SU-DHL-6 (cell line): ENCODE data around the gene PMF1.

ENCODE experiments used
- H2AFZ ChIP-seq: fragments of 200-600 bp; sonication (generic); 2 replicates; pipeline ENCODE4 v1.6.1; 2014; ENCODE audit warnings: low read depth, mild to moderate bottlenecking, moderate library complexity, mixed read lengths, antibody characterized with exemption, low read length; ENCODE audit not compliant: severe bottlenecking
- H3F3A ChIP-seq: fragments of 200-600 bp; shearing (Covaris generic); 2 replicates; pipeline ENCODE4 v1.6.0; 2016; ENCODE audit warnings: antibody characterized with exemption, mild to moderate bottlenecking; ENCODE audit not compliant: insufficient read depth
- H3K27ac ChIP-seq: fragments of 200-600 bp; sonication (generic); 2 replicates; pipeline ENCODE4 v1.5.1; 2016; ENCODE audit warnings: low read depth, mild to moderate bottlenecking, low read length, moderate library complexity, mixed read lengths
- H3K27me3 ChIP-seq: fragments of 200-600 bp; sonication (generic), shearing (Covaris generic); 2 replicates; pipeline ENCODE4 v1.6.0; 2014; ENCODE audit warnings: mild to moderate bottlenecking, low read length
- H3K36me3 ChIP-seq: fragments of 200-600 bp; sonication (generic); 2 replicates; pipeline ENCODE4 v1.6.1; 2014; ENCODE audit warnings: mild to moderate bottlenecking, low read length, mixed read lengths
- H3K4me2 ChIP-seq: fragments of 300-600, 200-600 bp; shearing (Covaris generic), sonication (generic); 2 replicates; pipeline ENCODE4 v1.6.0; 2014; ENCODE audit warnings: low read length, low read depth, mild to moderate bottlenecking; ENCODE audit not compliant: poor library complexity, severe bottlenecking
- H3K4me3 ChIP-seq: fragments of 200-600 bp; sonication (generic); 2 replicates; pipeline ENCODE4 v1.5.1; 2014; ENCODE audit warnings: antibody characterized with exemption, low read length, mild to moderate bottlenecking, mixed read lengths; ENCODE audit not compliant: insufficient read depth, poor library complexity, severe bottlenecking
- H3K79me2 ChIP-seq: fragments of 200-600 bp; sonication (generic); 2 replicates; pipeline ENCODE4 v1.6.1; 2014; ENCODE audit warnings: mild to moderate bottlenecking, low read length, moderate library complexity; ENCODE audit not compliant: insufficient read depth
- H3K9ac ChIP-seq: fragments of 200-600 bp; sonication (generic); 2 replicates; pipeline ENCODE4 v1.7.0; 2014; ENCODE audit warnings: mild to moderate bottlenecking, low read length
- H3K9me2 ChIP-seq: fragments of 200-600 bp; sonication (generic); replicated peaks from 2 replicates; pipeline ENCODE4 v1.6.1; 2014; ENCODE audit warnings: low read length; ENCODE audit not compliant: insufficient read depth
- H3K9me3 ChIP-seq: fragments of 200-600 bp; sonication (generic); 2 replicates; pipeline ENCODE4 v1.6.1; 2014; ENCODE audit warnings: low read length, mixed read lengths; ENCODE audit not compliant: insufficient read depth
- H4K20me1 ChIP-seq: fragments of 200-600 bp; sonication (generic); 2 replicates; pipeline ENCODE4 v1.6.1; 2014; ENCODE audit warnings: low read depth, mild to moderate bottlenecking, antibody characterized with exemption, low read length, moderate library complexity, mixed read lengths
- EZH2phosphoT487 ChIP-seq: fragments of 200-600 bp; sonication (generic), shearing (Covaris generic); conservative IDR thresholded peaks from 2 replicates; pipeline ENCODE4 v1.6.1; 2018; ENCODE audit warnings: mild to moderate bottlenecking, antibody characterized with exemption, low read length, moderate library complexity, mixed read lengths
- TF ChIP-seq, protein P1 (sequence below): fragments of 200-600 bp; sonication (generic); IDR thresholded peaks from one replicate; pipeline ENCODE4 v1.5.1; 2017; ENCODE audit warnings: antibody characterized with exemption, mild to moderate bottlenecking, low read length, moderate library complexity; ENCODE audit not compliant: insufficient read depth, poor library complexity, severe bottlenecking

The PMF1 gene

GRCh38 chr1:156283521-156283920 lies 70.7 kb downstream of the PMF1 start:
- H3K79me2 ChIP-seq, result peaks cover 38% of the 10 kb centered on the region
- no peak for TF ChIP-seq EZH2phosphoT487
- TF ChIP-seq, protein P1, sequence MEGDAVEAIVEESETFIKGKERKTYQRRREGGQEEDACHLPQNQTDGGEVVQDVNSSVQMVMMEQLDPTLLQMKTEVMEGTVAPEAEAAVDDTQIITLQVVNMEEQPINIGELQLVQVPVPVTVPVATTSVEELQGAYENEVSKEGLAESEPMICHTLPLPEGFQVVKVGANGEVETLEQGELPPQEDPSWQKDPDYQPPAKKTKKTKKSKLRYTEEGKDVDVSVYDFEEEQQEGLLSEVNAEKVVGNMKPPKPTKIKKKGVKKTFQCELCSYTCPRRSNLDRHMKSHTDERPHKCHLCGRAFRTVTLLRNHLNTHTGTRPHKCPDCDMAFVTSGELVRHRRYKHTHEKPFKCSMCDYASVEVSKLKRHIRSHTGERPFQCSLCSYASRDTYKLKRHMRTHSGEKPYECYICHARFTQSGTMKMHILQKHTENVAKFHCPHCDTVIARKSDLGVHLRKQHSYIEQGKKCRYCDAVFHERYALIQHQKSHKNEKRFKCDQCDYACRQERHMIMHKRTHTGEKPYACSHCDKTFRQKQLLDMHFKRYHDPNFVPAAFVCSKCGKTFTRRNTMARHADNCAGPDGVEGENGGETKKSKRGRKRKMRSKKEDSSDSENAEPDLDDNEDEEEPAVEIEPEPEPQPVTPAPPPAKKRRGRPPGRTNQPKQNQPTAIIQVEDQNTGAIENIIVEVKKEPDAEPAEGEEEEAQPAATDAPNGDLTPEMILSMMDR, result no peak
- peak overlapping the region; percentile 72 for H2AFZ ChIP-seq
- no peaks in the 10 kb centered on the region for H3K9me2 ChIP-seq
- H3F3A ChIP-seq, result 0 out of 2 replicates have a peak, but pooled peaks cover 4% of the 10 kb centered on the region
- H3K9ac ChIP-seq, result peak overlapping the region; percentile 90
- H3K4me3 ChIP-seq, result peak overlapping the region; percentile 99
- H3K36me3 ChIP-seq, result 0 out of 2 replicates have a peak, but pooled peaks cover 3% of the 10 kb centered on the region
- H3K9me3 ChIP-seq, result no peaks in the 10 kb centered on the region
- peak overlapping the region; percentile 88 for H3K4me2 ChIP-seq
- no peaks in the 10 kb centered on the region for H3K27me3 ChIP-seq
- H4K20me1 ChIP-seq, result no peaks in the 10 kb centered on the region
- H3K27ac ChIP-seq, result peak overlapping the region; percentile 52

GRCh38 chr1:156284112-156284511 lies 71.3 kb downstream of the PMF1 start, which contains the start of gene TMEM79:
Gene TMEM79 (plus strand): TSS chr1:156284325. CDS start chr1:156285227, 902 bp downstream.
- 0 out of 2 replicates have a peak, but pooled peaks cover 4% of the 10 kb centered on the region for H3F3A ChIP-seq
- H3K4me2 ChIP-seq, result peak within 1 kb of the TSS; percentile 88
- H3K79me2 ChIP-seq, result peaks cover 32% of the 10 kb centered on the region
- H3K9me2 ChIP-seq, result no peaks in the 10 kb centered on the region
- TF ChIP-seq, protein P1, result no peak
- no peaks in the 10 kb centered on the region for H4K20me1 ChIP-seq
- peak within 1 kb of the TSS; percentile 90 for H3K9ac ChIP-seq
- H3K36me3 ChIP-seq, result peaks cover 4% of the 10 kb centered on the region; the same call in 1 of the 2 replicates
- peak within 1 kb of the TSS; percentile 72 for H2AFZ ChIP-seq
- no peaks in the 10 kb centered on the region for H3K27me3 ChIP-seq
- H3K9me3 ChIP-seq, result no peaks in the 10 kb centered on the region
- peak within 1 kb of the TSS; percentile 99 for H3K4me3 ChIP-seq
- peak within 1 kb of the TSS; percentile 52 for H3K27ac ChIP-seq

DNA sequence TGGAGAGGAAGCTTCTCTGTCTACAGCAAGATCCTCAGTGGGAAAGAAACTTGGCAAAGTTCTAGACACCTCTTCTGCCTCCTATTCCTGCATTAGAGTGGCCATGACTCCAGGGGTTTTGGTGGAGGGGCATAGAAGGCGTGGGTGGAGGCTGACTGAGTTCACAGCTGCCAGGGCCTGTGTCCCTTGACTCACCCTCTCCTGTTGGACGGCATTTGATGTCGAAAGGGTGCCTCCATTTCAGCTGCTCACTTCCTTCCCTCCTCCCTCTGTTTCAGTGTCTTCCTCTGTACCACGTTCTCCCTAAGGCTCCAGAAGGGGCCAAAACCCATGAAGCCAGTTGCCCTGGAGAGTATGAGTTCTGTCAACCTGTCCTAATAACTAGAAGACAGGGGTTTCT lies 72.0 kb downstream of the PMF1 start:
- Histone ChIP-seq H3K27ac (no peak overlapping the region), H3K4me3 (no peak overlapping the region), H3K4me2 (no peak overlapping the region), H3K79me2 (peaks cover 26% of the 10 kb centered on the region), H3F3A (0 out of 2 replicates have a peak, but pooled peaks cover 6% of the 10 kb centered on the region), H2AFZ (no peak overlapping the region), H3K9me2 (no peaks in the 10 kb centered on the region), H3K36me3 (peaks cover 4% of the 10 kb centered on the region; the same call in 1 of the 2 replicates), H4K20me1 (no peaks in the 10 kb centered on the region), H3K9me3 (no peaks in the 10 kb centered on the region), H3K27me3 (no peaks in the 10 kb centered on the region), H3K9ac (0 out of 2 replicates have a peak overlapping the region, but pooled peaks have one; percentile 90)
- TF ChIP-seq, protein P1, result no peak
- no peak for TF ChIP-seq EZH2phosphoT487
